A673 (cell line): ENCODE results near the gene MAN1C1.

Experiments
- EZH2 ChIP-seq: fragments of 200-600 bp; sonication (generic); IDR thresholded peaks from 2 replicates; pipeline ENCODE4 v1.6.1; 2017; ENCODE audit warnings: borderline replicate concordance, low read depth, mild to moderate bottlenecking, mixed read lengths, antibody characterized with exemption, low read length; ENCODE audit not compliant: poor library complexity, severe bottlenecking
- TF ChIP-seq, protein P1 (sequence below): fragments of 300-800, 200-600 bp; sonication (generic); conservative IDR thresholded peaks from 2 replicates; pipeline ENCODE4 v1.5.1; 2017; ENCODE audit warnings: low read depth, mild to moderate bottlenecking, antibody characterized with exemption, low read length, moderate library complexity, mixed read lengths

DNA sequence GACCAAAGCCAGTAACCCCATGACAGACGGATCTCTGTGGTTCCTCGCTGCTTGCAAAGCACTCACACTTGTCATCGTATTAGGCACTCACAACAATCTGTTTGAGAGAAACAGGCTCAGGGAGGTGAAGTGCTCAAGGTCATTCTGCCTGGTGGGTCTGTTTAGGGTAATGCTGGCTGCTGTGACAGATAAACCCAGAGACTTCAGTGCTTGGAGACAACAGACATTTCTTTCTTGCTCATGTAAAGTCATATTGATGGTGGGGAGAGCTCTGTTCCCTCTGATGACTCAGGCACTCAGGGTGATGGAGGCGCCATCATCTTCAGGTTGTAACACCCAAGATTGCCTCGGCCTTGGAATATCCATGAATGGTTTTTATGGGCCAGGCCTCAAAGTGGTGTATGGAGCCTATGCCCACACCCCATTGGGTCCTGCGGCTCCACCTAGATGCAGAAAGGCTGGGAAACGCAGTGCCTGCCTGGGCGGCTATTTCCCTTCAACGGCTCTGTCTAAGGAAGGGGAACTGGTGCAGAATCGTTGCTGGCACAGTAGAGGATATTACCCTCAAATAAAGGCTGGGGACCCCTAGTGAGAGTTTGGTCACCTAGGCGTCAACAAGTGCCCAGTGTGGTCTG lies 111.8 kb downstream of the MAN1C1 start:
- no peak for TF ChIP-seq EZH2
- TF ChIP-seq, protein P1, sequence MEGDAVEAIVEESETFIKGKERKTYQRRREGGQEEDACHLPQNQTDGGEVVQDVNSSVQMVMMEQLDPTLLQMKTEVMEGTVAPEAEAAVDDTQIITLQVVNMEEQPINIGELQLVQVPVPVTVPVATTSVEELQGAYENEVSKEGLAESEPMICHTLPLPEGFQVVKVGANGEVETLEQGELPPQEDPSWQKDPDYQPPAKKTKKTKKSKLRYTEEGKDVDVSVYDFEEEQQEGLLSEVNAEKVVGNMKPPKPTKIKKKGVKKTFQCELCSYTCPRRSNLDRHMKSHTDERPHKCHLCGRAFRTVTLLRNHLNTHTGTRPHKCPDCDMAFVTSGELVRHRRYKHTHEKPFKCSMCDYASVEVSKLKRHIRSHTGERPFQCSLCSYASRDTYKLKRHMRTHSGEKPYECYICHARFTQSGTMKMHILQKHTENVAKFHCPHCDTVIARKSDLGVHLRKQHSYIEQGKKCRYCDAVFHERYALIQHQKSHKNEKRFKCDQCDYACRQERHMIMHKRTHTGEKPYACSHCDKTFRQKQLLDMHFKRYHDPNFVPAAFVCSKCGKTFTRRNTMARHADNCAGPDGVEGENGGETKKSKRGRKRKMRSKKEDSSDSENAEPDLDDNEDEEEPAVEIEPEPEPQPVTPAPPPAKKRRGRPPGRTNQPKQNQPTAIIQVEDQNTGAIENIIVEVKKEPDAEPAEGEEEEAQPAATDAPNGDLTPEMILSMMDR, result no peak
